ENCODE data around the gene DNAH17. TPM values are rescaled to one million over a fixed set of nuclear protein-coding genes. Genes with fewer than 3 reads are reported as not detected.

The DNAH17 gene
- total and polyA plus RNA-seq, 2 of the 13 experiments (the other 11 are each of a cell fraction or from before 2014, with no cell fraction given), result 0.86 to 1.6 TPM

GRCh38 chr17:78378225-78379130, 198.7 kb downstream of the DNAH17 start, which contains the start of gene PGS1 (continued):
- TF ChIP-seq RNF219 (CRISPR knock-in tag; IDR thresholded peaks at IDR 0.05), result no peak
- TF ChIP-seq FOXA1 (IDR thresholded peaks at IDR 0.05), result no peak
- TF ChIP-seq FOXA1 (CRISPR knock-in tag; IDR thresholded peaks at IDR 0.05), result peak; percentile 89
- peak; percentile 71; the same call in 1 of the 2 replicates for TF ChIP-seq TSC22D2 (CRISPR knock-in tag; IDR thresholded peaks at IDR 0.05; ENCODE audit: borderline replicate concordance)
- TF ChIP-seq ZNF83 (CRISPR knock-in tag; IDR thresholded peaks at IDR 0.05; ENCODE audit: borderline replicate concordance), result no peak
- TF ChIP-seq MXD1 (CRISPR knock-in tag; IDR thresholded peaks at IDR 0.05), result peak; percentile 85
- no peak for TF ChIP-seq MYPOP (CRISPR knock-in tag; IDR thresholded peaks at IDR 0.05)
- no peak for TF ChIP-seq SRY (CRISPR knock-in tag; IDR thresholded peaks at IDR 0.05)
- no peak for TF ChIP-seq ISX (CRISPR knock-in tag; conservative IDR thresholded peaks at IDR 0.05)
- TF ChIP-seq ZNF75D (CRISPR knock-in tag; IDR thresholded peaks at IDR 0.05; ENCODE audit: borderline replicate concordance), result no peak
- peak; percentile 91; the same call in 1 of the 2 replicates for TF ChIP-seq ZNF550 (CRISPR knock-in tag; IDR thresholded peaks at IDR 0.05; ENCODE audit: borderline replicate concordance)
- TF ChIP-seq NFYB (CRISPR knock-in tag; IDR thresholded peaks at IDR 0.05), result peak; percentile 41
- no peak for TF ChIP-seq IKZF1 (IDR thresholded peaks at IDR 0.05)
- peak; percentile 94; the same call in 1 of the 2 replicates for TF ChIP-seq SMAD9 (CRISPR knock-in tag; IDR thresholded peaks at IDR 0.05)
- TF ChIP-seq GLI4 (CRISPR knock-in tag; IDR thresholded peaks at IDR 0.05; ENCODE audit: borderline replicate concordance), result peak; percentile 95
- no peak for TF ChIP-seq ZNF101 (CRISPR knock-in tag; IDR thresholded peaks at IDR 0.05; ENCODE audit: borderline replicate concordance, low read depth)
- TF ChIP-seq ZNF710 (CRISPR knock-in tag; IDR thresholded peaks at IDR 0.05; ENCODE audit: borderline replicate concordance), result peak; percentile 90
- TF ChIP-seq SP140L (CRISPR knock-in tag; IDR thresholded peaks at IDR 0.05; ENCODE audit: borderline replicate concordance), result no peak; the same call in 1 of the 2 replicates
- no peak for TF ChIP-seq ZC3H4 (CRISPR knock-in tag; IDR thresholded peaks at IDR 0.05; ENCODE audit: borderline replicate concordance)
- TF ChIP-seq IRF9 (CRISPR knock-in tag; IDR thresholded peaks at IDR 0.05; ENCODE audit: borderline replicate concordance), result peak; percentile 73; the same call in 1 of the 2 replicates
- no peak for TF ChIP-seq SSRP1 (CRISPR knock-in tag; IDR thresholded peaks at IDR 0.05)

Data from HepG2 (cell line).